Stomach (tissue), 9 donors: Measurements from ENCODE around the gene PRAMEF33. TPM values are rescaled to one million over a fixed set of nuclear protein-coding genes. Genes with fewer than 3 reads are reported as not detected.
"Not testable (repeated sequence)": the region's sequence is repeated elsewhere in the genome, so short reads cannot be mapped to it uniquely, and the experiment has no call there.

Experiments used
- DNase-seq, 2 donors: peaks; one replicate each; pipeline versions ENCODE4 v3.0.0 to v3.0.0-alpha.2; 2013 to 2019
- H3K27ac ChIP-seq, 5 donors: fragments of 200-600 bp in 4 of 5; sonication (generic) in 4 of 5; one replicate each; pipeline ENCODE4 v1.5.1; 2013 to 2019; ENCODE audit warnings: mild to moderate bottlenecking in 1 of 5, moderate library complexity in 1 of 5
- H3K27me3 ChIP-seq, 3 donors: fragments of 200-600 bp; sonication (generic); one replicate each; pipeline ENCODE4 v1.5.1; 2017 to 2019; ENCODE audit warnings: mixed run types in 1 of 3
- H3K36me3 ChIP-seq, 4 donors: fragments of 200-600 bp; sonication (generic); 1 replicate in 3 of 4; 2 replicates in 1 of 4; pipeline ENCODE4 v1.5.1; 2016 to 2019
- H3K4me1 ChIP-seq, 4 donors: fragments of 200-600 bp; sonication (generic); one replicate each; pipeline ENCODE4 v1.5.1; 2016 to 2019
- H3K4me3 ChIP-seq, 4 donors: fragments of 200-600 bp; sonication (generic) in 3 of 4; one replicate each; pipeline ENCODE4 v1.5.1; 2016 to 2019; ENCODE audit warnings: mild to moderate bottlenecking in 1 of 4
- H3K9me3 ChIP-seq, 4 donors: fragments of 200-600 bp; sonication (generic); one replicate each; pipeline ENCODE4 v1.5.1; 2016 to 2019
- WGBS, 5 donors: extraction: QIAGEN DNeasy Blood & Tissue Kit in 3 of 5; methylation state at CpG; one replicate each; pipeline versions ENCODE4 v1.1.5 to v1.1.7; 2013 to 2018; 5-methylcytosine and 5-hydroxymethylcytosine counted together
- intact Hi-C: fragments of 100-400 bp; cut with DNase I; formaldehyde crosslinking; loops from one replicate; pipeline ENCODE4 v1.15.1; 2023; ENCODE audit warnings: low total_unique reads
- polyA plus RNA-seq, 3 donors: library from polyadenylated mRNA; stranded (reverse); fragments of 200-250 nt; gene quantifications; one replicate each; pipeline ENCODE4 v1.2.3, GENCODE V29; 2013
- small RNA-seq, 4 donors: library from RNA; depleted of rRNA; stranded (forward); fragments of <200 nt; gene quantifications; one replicate each; pipeline ENCODE3, GENCODE V24; 2016
- total RNA-seq, 5 donors: library from RNA; depleted of rRNA; stranded (reverse); fragments of >200 nt; gene quantifications; one replicate each; pipeline versions ENCODE4 v1.1.0 to v1.2.3, GENCODE V29; 2014 to 2016
- TF ChIP-seq, protein P1 (sequence below), 7 experiments: fragments of 450-650 bp in 4 of 7; fragments of 200-600 bp in 3 of 7; sonication (generic) in 3 of 7; IDR thresholded peaks; one replicate each; pipeline ENCODE4 v1.5.1; 2016 to 2019; ENCODE audit warnings: antibody characterized with exemption in 7 of 7, control low read depth in 2 of 7, mild to moderate bottlenecking in 1 of 7
- donor health status: healthy with polysubstance abuse.
- donor health status: Bipolar disorder and iron deficiency.
- donor health status: healthy.

PRAMEF33 gene
- total and polyA plus RNA-seq, 8 donors, result not detected

- 61 to 81% (median 76%) methylated on average over 7 of the region's 7 CpGs for WGBS, 5 donors
- intact Hi-C loops, result not testable (repeated sequence)
Observed at GRCh38 chr1:13347034-13347433, 43.7 kb downstream of the PRAMEF33 start, which contains the start of gene PRAMEF14. Gene PRAMEF14, minus strand, starts transcription at chr1:13347134. Its CDS starts 1,820 bp downstream, at chr1:13345314.

GRCh38 chr1:13353476-13353875, 50.1 kb downstream of the PRAMEF33 start:
- intact Hi-C loops, H3K27me3 ChIP-seq, DNase-seq, H3K27ac ChIP-seq, H3K36me3 ChIP-seq, H3K4me1 ChIP-seq, H3K4me3 ChIP-seq: not testable (repeated sequence)
- H3K9me3 ChIP-seq, result peaks cover 0 to 16% (median 10%) of the 10 kb centered on the region in 4 donors
- WGBS, 5 donors, result 84 to 95% (median 92%) methylated on average over 4 to 8 of the region's 8 CpGs

More at GRCh38 chr1:13347034-13347433, 43.7 kb downstream of the PRAMEF33 start, which contains the start of gene PRAMEF14:
- H3K27ac ChIP-seq, H3K9me3 ChIP-seq, H3K36me3 ChIP-seq, H3K27me3 ChIP-seq, H3K4me1 ChIP-seq, H3K4me3 ChIP-seq, DNase-seq: not testable (repeated sequence)

- intact Hi-C loops, H3K4me3 ChIP-seq, H3K36me3 ChIP-seq, DNase-seq, H3K27me3 ChIP-seq, H3K27ac ChIP-seq, H3K4me1 ChIP-seq: not testable (repeated sequence)
- WGBS, 5 donors, result 10 to 40% (median 25%) methylated on average over 1 to 2 of the region's 9 CpGs; no CpG with 5 or more reads in 2 of the 5 donors
- peaks cover 0 to 16% (median 10%) of the 10 kb centered on the region in 4 donors for H3K9me3 ChIP-seq
Observed at GRCh38 chr1:13354475-13354874, 51.1 kb downstream of the PRAMEF33 start.

DNA sequence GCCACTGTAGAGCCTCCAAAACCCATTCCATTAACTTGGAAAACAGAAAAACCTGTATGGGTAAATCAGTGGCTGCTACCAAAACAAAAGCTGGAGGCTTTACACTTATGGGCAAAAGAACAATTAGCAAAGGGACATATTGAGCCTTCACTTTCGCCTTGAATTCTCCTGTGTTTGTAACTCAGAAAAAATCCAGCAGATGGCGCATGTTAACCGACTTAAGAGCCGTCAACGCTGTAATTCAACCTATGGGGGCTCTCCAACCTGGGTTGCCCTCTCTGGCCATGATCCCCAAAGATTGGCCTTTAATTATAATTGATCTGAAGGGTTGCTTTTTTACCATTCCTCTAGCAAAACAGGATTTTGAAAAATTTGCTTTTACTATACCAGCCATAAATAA, 53.4 kb downstream of the PRAMEF33 start:
- DNase-seq, result peak; percentile 28 to 66
- H3K4me3 ChIP-seq, H3K27ac ChIP-seq, H3K36me3 ChIP-seq, H3K4me1 ChIP-seq, intact Hi-C loops, H3K27me3 ChIP-seq: not testable (repeated sequence)
- TF ChIP-seq, protein P1, sequence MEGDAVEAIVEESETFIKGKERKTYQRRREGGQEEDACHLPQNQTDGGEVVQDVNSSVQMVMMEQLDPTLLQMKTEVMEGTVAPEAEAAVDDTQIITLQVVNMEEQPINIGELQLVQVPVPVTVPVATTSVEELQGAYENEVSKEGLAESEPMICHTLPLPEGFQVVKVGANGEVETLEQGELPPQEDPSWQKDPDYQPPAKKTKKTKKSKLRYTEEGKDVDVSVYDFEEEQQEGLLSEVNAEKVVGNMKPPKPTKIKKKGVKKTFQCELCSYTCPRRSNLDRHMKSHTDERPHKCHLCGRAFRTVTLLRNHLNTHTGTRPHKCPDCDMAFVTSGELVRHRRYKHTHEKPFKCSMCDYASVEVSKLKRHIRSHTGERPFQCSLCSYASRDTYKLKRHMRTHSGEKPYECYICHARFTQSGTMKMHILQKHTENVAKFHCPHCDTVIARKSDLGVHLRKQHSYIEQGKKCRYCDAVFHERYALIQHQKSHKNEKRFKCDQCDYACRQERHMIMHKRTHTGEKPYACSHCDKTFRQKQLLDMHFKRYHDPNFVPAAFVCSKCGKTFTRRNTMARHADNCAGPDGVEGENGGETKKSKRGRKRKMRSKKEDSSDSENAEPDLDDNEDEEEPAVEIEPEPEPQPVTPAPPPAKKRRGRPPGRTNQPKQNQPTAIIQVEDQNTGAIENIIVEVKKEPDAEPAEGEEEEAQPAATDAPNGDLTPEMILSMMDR (IDR thresholded peaks at IDR 0.05), result peak in 4 of 7 experiments; percentile 28 to 49 (median 35)
- peaks cover 0 to 15% (median 10%) of the 10 kb centered on the region in 4 donors for H3K9me3 ChIP-seq
- 0 to 4% (median 1%) methylated on average over 5 of the region's 5 CpGs for WGBS, 5 donors

Small RNA genes lying within 50 kb of the gene (small RNA-seq; reads per million reads assigned to genes)
- gene RNU6-771P, result 0 reads per million in 4 donors

Other genes starting within 250 kb of the PRAMEF33 start
- gene PRAMEF27, start 247.0 kb upstream of the PRAMEF33 start, total RNA-seq, result not detected
- gene PRAMEF27, start 247.0 kb upstream of the PRAMEF33 start, polyA plus RNA-seq, result not detected
- not detected for gene HNRNPCL3, start 242.8 kb upstream of the PRAMEF33 start, total RNA-seq
- not detected for gene HNRNPCL3, start 242.8 kb upstream of the PRAMEF33 start, polyA plus RNA-seq
- gene PRAMEF25, start 232.8 kb upstream of the PRAMEF33 start, total RNA-seq, result not detected
- not detected for gene PRAMEF25, start 232.8 kb upstream of the PRAMEF33 start, polyA plus RNA-seq
- gene HNRNPCL2, start 186.7 kb upstream of the PRAMEF33 start, total RNA-seq, result not detected
- gene HNRNPCL2, start 186.7 kb upstream of the PRAMEF33 start, polyA plus RNA-seq, result not detected
- not detected for gene PRAMEF26, start 147.5 kb upstream of the PRAMEF33 start, total RNA-seq
- not detected for gene PRAMEF26, start 147.5 kb upstream of the PRAMEF33 start, polyA plus RNA-seq
- gene HNRNPCL4, start 137.9 kb upstream of the PRAMEF33 start, total RNA-seq, result not detected
- not detected for gene HNRNPCL4, start 137.9 kb upstream of the PRAMEF33 start, polyA plus RNA-seq
- gene PRAMEF9, start 131.7 kb upstream of the PRAMEF33 start, total RNA-seq, result not detected
- gene PRAMEF9, start 131.7 kb upstream of the PRAMEF33 start, polyA plus RNA-seq, result not detected
- not detected for gene PRAMEF13, start 102.1 kb upstream of the PRAMEF33 start, total RNA-seq
- gene PRAMEF13, start 102.1 kb upstream of the PRAMEF33 start, polyA plus RNA-seq, result not detected
- gene PRAMEF18, start 77.4 kb upstream of the PRAMEF33 start, total RNA-seq, result not detected
- not detected for gene PRAMEF18, start 77.4 kb upstream of the PRAMEF33 start, polyA plus RNA-seq
- gene PRAMEF5, start 49.3 kb upstream of the PRAMEF33 start, total RNA-seq, result not detected
- gene PRAMEF5, start 49.3 kb upstream of the PRAMEF33 start, polyA plus RNA-seq, result not detected
- gene PRAMEF8, start 18.4 kb upstream of the PRAMEF33 start, total RNA-seq, result not detected
- gene PRAMEF8, start 18.4 kb upstream of the PRAMEF33 start, polyA plus RNA-seq, result not detected
- gene PRAMEF15, start 12.0 kb downstream of the PRAMEF33 start, total RNA-seq, result not detected
- gene PRAMEF15, start 12.0 kb downstream of the PRAMEF33 start, polyA plus RNA-seq, result not detected
- gene PRAMEF14, start 43.6 kb downstream of the PRAMEF33 start, total RNA-seq, result not detected
- gene PRAMEF14, start 43.6 kb downstream of the PRAMEF33 start, polyA plus RNA-seq, result not detected
- gene PRAMEF19, start 68.4 kb downstream of the PRAMEF33 start, total RNA-seq, result not detected
- gene PRAMEF19, start 68.4 kb downstream of the PRAMEF33 start, polyA plus RNA-seq, result not detected
- gene PRAMEF17, start 86.1 kb downstream of the PRAMEF33 start, total RNA-seq, result not detected
- not detected for gene PRAMEF17, start 86.1 kb downstream of the PRAMEF33 start, polyA plus RNA-seq
- not detected for gene PRAMEF20, start 106.9 kb downstream of the PRAMEF33 start, total RNA-seq
- not detected for gene PRAMEF20, start 106.9 kb downstream of the PRAMEF33 start, polyA plus RNA-seq
- under 1 TPM in 1 of 5 donors, not detected in 4; 0.37 TPM for gene LRRC38, start 210.5 kb downstream of the PRAMEF33 start, total RNA-seq
- under 1 TPM in 1 of 3 donors, not detected in 2; 0.30 TPM for gene LRRC38, start 210.5 kb downstream of the PRAMEF33 start, polyA plus RNA-seq